Caco-2 (cell line): ENCODE measurements around the gene EDN1. TPM values are rescaled to one million over a fixed set of nuclear protein-coding genes. Genes with fewer than 3 reads are reported as not detected.

Experiments
- BruUV-seq: library from RNA; stranded (reverse); fragments of 400-500 nt; replicated peaks from 2 replicates; lab custom pipeline; 2021; lab: Mats Ljungman, UMichigan
- CTCF ChIA-PET: fragments of 300-600 bp; sonication (Branson Sonifier 250); formaldehyde crosslinking; loops from one replicate; lab custom pipeline; 2022; ENCODE audit warnings: antibody characterized with exemption; lab: Charles Lee
- POLR2A ChIA-PET: fragments of 300-600 bp; sonication (Branson Sonifier 250); formaldehyde crosslinking; loops from one replicate; lab custom pipeline; 2022; ENCODE audit warnings: antibody characterized with exemption; lab: Charles Lee
- DNase-seq, 2 experiments: peaks; one replicate each; pipeline versions ENCODE4 v3.0.0 to v3.0.0-alpha.2; 2020 to 2022
- H3K27me3 ChIP-seq: replicated peaks from 2 replicates; pipeline ENCODE4 v1.6.0; 2011; ENCODE audit warnings: low read length; ENCODE audit not compliant: control insufficient read depth, insufficient read depth
- H3K36me3 ChIP-seq: 2 replicates; pipeline ENCODE4 v1.5.1; 2011; ENCODE audit warnings: low read length; ENCODE audit not compliant: control insufficient read depth, insufficient read depth
- H3K4me1 ChIP-seq: fragments of 250-450 bp; sonication (Bioruptor Pico); 2 replicates; pipeline ENCODE4 v1.5.1; 2020; ENCODE audit warnings: mild to moderate bottlenecking
- H3K4me3 ChIP-seq: 2 replicates; pipeline ENCODE4 v1.5.1; 2011; ENCODE audit warnings: low read depth, mild to moderate bottlenecking, control low read depth, low read length
- H3K9me3 ChIP-seq: fragments of 250-450 bp; sonication (Bioruptor Pico); 2 replicates; pipeline ENCODE4 v1.5.1; 2020; ENCODE audit warnings: mild to moderate bottlenecking, moderate library complexity
- H3K27ac Mint-ChIP-seq: one replicate; pipeline ENCODE4 v1.8.0; 2022; ENCODE audit warnings: mixed read lengths; ENCODE audit not compliant: unreplicated experiment
- H3K27me3 Mint-ChIP-seq: one replicate; pipeline ENCODE4 v1.8.0; 2022; ENCODE audit warnings: mixed read lengths; ENCODE audit not compliant: insufficient read depth, unreplicated experiment
- H3K36me3 Mint-ChIP-seq: one replicate; pipeline ENCODE4 v1.8.0; 2022; ENCODE audit warnings: mild to moderate bottlenecking, mixed read lengths; ENCODE audit not compliant: insufficient read depth, unreplicated experiment
- H3K4me1 Mint-ChIP-seq: one replicate; pipeline ENCODE4 v1.8.0; 2022; ENCODE audit warnings: low read depth, mixed read lengths; ENCODE audit not compliant: unreplicated experiment
- H3K4me3 Mint-ChIP-seq: one replicate; pipeline ENCODE4 v1.8.0; 2022; ENCODE audit warnings: mild to moderate bottlenecking, moderate library complexity, mixed read lengths; ENCODE audit not compliant: unreplicated experiment
- H3K9me3 Mint-ChIP-seq: one replicate; pipeline ENCODE4 v1.8.0; 2022; ENCODE audit warnings: mixed read lengths; ENCODE audit not compliant: unreplicated experiment
- intact Hi-C: fragments of 100-400 bp; cut with micrococcal nuclease; formaldehyde crosslinking; loops from one replicate; pipeline ENCODE4 v1.10.0; 2022; ENCODE audit not compliant: unreplicated experiment
- total RNA-seq: library from RNA; stranded (reverse); gene quantifications from 2 replicates; pipeline ENCODE4 v1.2.3, GENCODE V29; 2022
- TF ChIP-seq, protein P1 (sequence below), 2 experiments: fragments of 200-600 bp in 1 of 2; IDR thresholded peaks; 1 replicate in 1 of 2; 2 replicates in 1 of 2; pipeline versions ENCODE4 v1.5.1 to v1.8.0; 2011 to 2022; ENCODE audit warnings: antibody characterized with exemption in 1 of 2, control low read depth in 1 of 2, inconsistent platforms in 1 of 2, low read depth in 1 of 2, low read length in 1 of 2, mild to moderate bottlenecking in 1 of 2, moderate library complexity in 1 of 2; ENCODE audit not compliant: insufficient read depth in 1 of 2, severe bottlenecking in 1 of 2, unreplicated experiment in 1 of 2

The EDN1 gene
- total RNA-seq, 1 experiment from 2014 or later, result 14.0 TPM

GRCh38 chr6:12283904-12284303, 6.3 kb upstream of the EDN1 start:
- CTCF ChIA-PET, result no interaction called here
- Mint-ChIP-seq H3K36me3 (no peaks in the 10 kb centered on the region), H3K27me3 (no peaks in the 10 kb centered on the region), H3K4me3 (no peak overlapping the region), H3K4me1 (peaks cover 10% of the 10 kb centered on the region), H3K9me3 (no peaks in the 10 kb centered on the region), H3K27ac (no peak overlapping the region)
- Histone ChIP-seq H3K9me3 (no peaks in the 10 kb centered on the region), H3K36me3 (no peaks in the 10 kb centered on the region), H3K4me3 (no peak overlapping the region), H3K4me1 (peaks cover 4% of the 10 kb centered on the region; the same call in 1 of the 2 replicates), H3K27me3 (no peaks in the 10 kb centered on the region)
- intact Hi-C loops, result no loop called here
- no peak for DNase-seq
- BruUV-seq, result no TSS peak
- POLR2A ChIA-PET, result no interaction called here
- TF ChIP-seq, protein P1, sequence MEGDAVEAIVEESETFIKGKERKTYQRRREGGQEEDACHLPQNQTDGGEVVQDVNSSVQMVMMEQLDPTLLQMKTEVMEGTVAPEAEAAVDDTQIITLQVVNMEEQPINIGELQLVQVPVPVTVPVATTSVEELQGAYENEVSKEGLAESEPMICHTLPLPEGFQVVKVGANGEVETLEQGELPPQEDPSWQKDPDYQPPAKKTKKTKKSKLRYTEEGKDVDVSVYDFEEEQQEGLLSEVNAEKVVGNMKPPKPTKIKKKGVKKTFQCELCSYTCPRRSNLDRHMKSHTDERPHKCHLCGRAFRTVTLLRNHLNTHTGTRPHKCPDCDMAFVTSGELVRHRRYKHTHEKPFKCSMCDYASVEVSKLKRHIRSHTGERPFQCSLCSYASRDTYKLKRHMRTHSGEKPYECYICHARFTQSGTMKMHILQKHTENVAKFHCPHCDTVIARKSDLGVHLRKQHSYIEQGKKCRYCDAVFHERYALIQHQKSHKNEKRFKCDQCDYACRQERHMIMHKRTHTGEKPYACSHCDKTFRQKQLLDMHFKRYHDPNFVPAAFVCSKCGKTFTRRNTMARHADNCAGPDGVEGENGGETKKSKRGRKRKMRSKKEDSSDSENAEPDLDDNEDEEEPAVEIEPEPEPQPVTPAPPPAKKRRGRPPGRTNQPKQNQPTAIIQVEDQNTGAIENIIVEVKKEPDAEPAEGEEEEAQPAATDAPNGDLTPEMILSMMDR (IDR thresholded peaks at IDR 0.05; ENCODE audit: insufficient read depth in 1 of 2, low read depth in 1 of 2, low read length in 1 of 2, severe bottlenecking in 1 of 2, unreplicated experiment in 1 of 2), result no peak

GRCh38 chr6:12286373-12287110, 3.6 kb upstream of the EDN1 start:
- Histone ChIP-seq H3K4me1 (peaks cover 4% of the 10 kb centered on the region; the same call in 1 of the 2 replicates), H3K36me3 (no peaks in the 10 kb centered on the region), H3K9me3 (no peaks in the 10 kb centered on the region), H3K27me3 (no peaks in the 10 kb centered on the region), H3K4me3 (no peak overlapping the region)
- Mint-ChIP-seq H3K27me3 (no peaks in the 10 kb centered on the region), H3K27ac (no peak overlapping the region), H3K9me3 (no peaks in the 10 kb centered on the region), H3K4me3 (peak overlapping the region; percentile 62), H3K4me1 (peaks cover 10% of the 10 kb centered on the region), H3K36me3 (peaks cover 6% of the 10 kb centered on the region)
- TF ChIP-seq, protein P1 (IDR thresholded peaks at IDR 0.05; ENCODE audit: insufficient read depth in 1 of 2, low read depth in 1 of 2, low read length in 1 of 2, severe bottlenecking in 1 of 2, unreplicated experiment in 1 of 2), result no peak
- BruUV-seq, result no TSS peak
- ChIA-PET CTCF (interaction anchor here (0.6 to 1.6 kb wide), 10 partner anchors 7 to 583 kb away, joined by 3 to 6 read pairs (median 4); no protein-coding TSS in a partner anchor), POLR2A (no interaction called here)
- no peak for DNase-seq
- intact Hi-C loops, result loop anchor here (5.0 kb wide), 1 partner anchor 39 kb away; no protein-coding TSS in a partner anchor

GRCh38 chr6:12288211-12288618, 1.9 kb upstream of the EDN1 start:
- Mint-ChIP-seq H3K36me3 (peaks cover 22% of the 10 kb centered on the region), H3K9me3 (no peaks in the 10 kb centered on the region), H3K27me3 (no peaks in the 10 kb centered on the region), H3K4me1 (peaks cover 20% of the 10 kb centered on the region), H3K27ac (no peak overlapping the region), H3K4me3 (peak overlapping the region; percentile 86)
- TF ChIP-seq, protein P1 (IDR thresholded peaks at IDR 0.05; ENCODE audit: insufficient read depth in 1 of 2, low read depth in 1 of 2, low read length in 1 of 2, severe bottlenecking in 1 of 2, unreplicated experiment in 1 of 2), result no peak
- BruUV-seq, result no TSS peak
- ChIA-PET CTCF (interaction anchor here (0.7 to 5.7 kb wide), 3 partner anchors 9 to 334 kb away, joined by 3 to 39 read pairs (median 4); no protein-coding TSS in a partner anchor), POLR2A (no interaction called here)
- H3K4me1 ChIP-seq, result peaks cover 12% of the 10 kb centered on the region
- H3K9me3 ChIP-seq, result no peaks in the 10 kb centered on the region
- H3K36me3 ChIP-seq, result no peaks in the 10 kb centered on the region
- no peak overlapping the region for H3K4me3 ChIP-seq
- DNase-seq, result no peak
- intact Hi-C loops, result loop anchor here (2.0 to 5.0 kb wide), 2 partner anchors 41 to 53 kb away; no protein-coding TSS in a partner anchor
- H3K27me3 ChIP-seq, result no peaks in the 10 kb centered on the region
